SH-SY5Y (cell line): ENCODE measurements around the gene ARL3.

Experiments used
- GATA2 ChIP-seq: IDR thresholded peaks from 2 replicates; pipeline ENCODE4 v1.6.1; 2011; ENCODE audit warnings: mild to moderate bottlenecking, low read depth, low read length
- GATA3 ChIP-seq: IDR thresholded peaks from 2 replicates; pipeline ENCODE4 v1.6.1; 2011; ENCODE audit warnings: low read depth, mild to moderate bottlenecking, low read length, moderate library complexity

DNA sequence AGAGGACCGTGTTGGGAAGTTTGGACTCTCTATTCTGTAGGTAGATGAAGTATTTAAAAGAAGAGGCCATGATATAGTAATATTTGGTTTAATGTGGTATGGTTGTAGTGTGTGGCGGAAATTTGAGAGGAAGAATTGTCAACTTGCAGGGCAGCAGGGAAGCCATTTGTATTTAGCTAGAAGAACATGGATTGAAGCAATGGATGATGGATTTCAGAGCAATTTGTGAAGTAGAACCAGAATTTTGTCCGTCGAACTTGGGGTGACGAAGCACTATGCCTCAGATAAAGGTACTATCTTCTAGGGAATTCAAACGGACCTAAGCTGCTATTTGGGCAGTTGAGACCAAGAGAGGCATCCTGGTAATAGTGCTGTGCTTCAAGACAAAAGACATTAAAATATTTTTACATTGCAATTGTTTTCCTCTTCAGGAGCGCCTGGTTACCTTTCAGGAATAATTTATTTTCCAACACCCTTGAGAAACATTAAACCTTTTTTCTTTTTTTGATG is 28.9 kb upstream of the ARL3 start:
- no peak for TF ChIP-seq GATA3
- TF ChIP-seq GATA2: no peak
